Fibroblast of pulmonary artery (primary cell): Measurements from ENCODE around the gene HNRNPL.
A peak's percentile ranks its signal among the peaks of the same experiment; 100 is the strongest.
"Not testable (repeated sequence)": the region's sequence is repeated elsewhere in the genome, so short reads cannot be mapped to it uniquely, and the experiment has no call there.

Source experiments
- DNase-seq: peaks from one replicate; pipeline ENCODE4 v3.0.0-alpha.2; 2010; ENCODE audit warnings: low read depth
- H3K4me3 ChIP-seq: replicated peaks from 2 replicates; pipeline ENCODE4 v1.5.1; 2011; ENCODE audit warnings: low read depth, mild to moderate bottlenecking, control low read depth, low read length, moderate library complexity
- CTCF ChIP-seq: IDR thresholded peaks from 2 replicates; pipeline ENCODE4 v1.5.1; 2011; ENCODE audit warnings: mild to moderate bottlenecking, control low read depth, low read length, inconsistent platforms; ENCODE audit errors: missing control alignments

The HNRNPL gene

GRCh38 chr19:38808741-38809140, 41.0 kb downstream of the HNRNPL start:
- TF ChIP-seq CTCF = no peak
- no peak overlapping the region for H3K4me3 ChIP-seq
- no peak for DNase-seq

GRCh38 chr19:38807374-38808098, 42.2 kb downstream of the HNRNPL start:
- not testable (repeated sequence) for DNase-seq

GRCh38 chr19:38806371-38806770, 43.4 kb downstream of the HNRNPL start:
- no peak for DNase-seq
- no peak overlapping the region for H3K4me3 ChIP-seq
- TF ChIP-seq CTCF = no peak

More at GRCh38 chr19:38807374-38808098, 42.2 kb downstream of the HNRNPL start:
- not testable (repeated sequence) for H3K4me3 ChIP-seq

GRCh38 chr19:38805180-38805579, 44.6 kb downstream of the HNRNPL start:
- H3K4me3 ChIP-seq = no peak overlapping the region
- DNase-seq = peak; percentile 12
- no peak for TF ChIP-seq CTCF

GRCh38 chr19:38803543-38803942, 46.2 kb downstream of the HNRNPL start:
- no peak for TF ChIP-seq CTCF
- H3K4me3 ChIP-seq = no peak overlapping the region

GRCh38 chr19:38801359-38802095, 48.3 kb downstream of the HNRNPL start:
- TF ChIP-seq CTCF = no peak
- DNase-seq = no peak
- H3K4me3 ChIP-seq = no peak overlapping the region

More at GRCh38 chr19:38803543-38803942, 46.2 kb downstream of the HNRNPL start:
- no peak for DNase-seq

- no peak for TF ChIP-seq CTCF
- H3K4me3 ChIP-seq = no peak overlapping the region
- no peak for DNase-seq
Measured at GRCh38 chr19:38800577-38801347, 49.0 kb downstream of the HNRNPL start.
